ENCODE results near the gene DYRK1B. TPM values are rescaled to one million over a fixed set of nuclear protein-coding genes. Genes with fewer than 3 reads are reported as not detected.
"Not testable (repeated sequence)": the region's sequence is repeated elsewhere in the genome, so short reads cannot be mapped to it uniquely, and the experiment has no call there.

The DYRK1B gene
- total RNA-seq, 1 donor from 2014 or later, result 35.8 TPM

- no peak for DNase-seq (ENCODE audit: low spot score)
Measured at GRCh38 chr19:39830847-39831246, 3.1 kb downstream of the DYRK1B start.

- no peak for DNase-seq (ENCODE audit: low spot score)
Measured at GRCh38 chr19:39830406-39830805, 3.6 kb downstream of the DYRK1B start.

GRCh38 chr19:39829702-39830275 lies 4.2 kb downstream of the DYRK1B start:
- no peak for DNase-seq (ENCODE audit: low spot score)

- DNase-seq (ENCODE audit: low spot score), result no peak
Measured at GRCh38 chr19:39828654-39829032, 5.3 kb downstream of the DYRK1B start.

GRCh38 chr19:39828015-39828653 lies 5.8 kb downstream of the DYRK1B start:
- no peak for DNase-seq (ENCODE audit: low spot score)

- no peak for DNase-seq (ENCODE audit: low spot score)
Measured at GRCh38 chr19:39827216-39827615, 6.7 kb downstream of the DYRK1B start.

- no peak for DNase-seq (ENCODE audit: low spot score)
Measured at GRCh38 chr19:39826311-39826945, 7.5 kb downstream of the DYRK1B start.

- DNase-seq (ENCODE audit: low spot score), result no peak
Measured at GRCh38 chr19:39825531-39826076, 8.4 kb downstream of the DYRK1B start.

- DNase-seq (ENCODE audit: low spot score), result no peak
Measured at GRCh38 chr19:39825093-39825463, 8.9 kb downstream of the DYRK1B start.

- DNase-seq (ENCODE audit: low spot score), result peak; percentile 93
Measured at GRCh38 chr19:39824143-39825092, 9.5 kb downstream of the DYRK1B start.

GRCh38 chr19:39823686-39824085 lies 10.3 kb downstream of the DYRK1B start:
- DNase-seq (ENCODE audit: low spot score), result no peak

GRCh38 chr19:39820696-39821095 lies 13.3 kb downstream of the DYRK1B start:
- no peak for DNase-seq (ENCODE audit: low spot score)

- DNase-seq (ENCODE audit: low spot score), result no peak
Measured at GRCh38 chr19:39819786-39820185, 14.2 kb downstream of the DYRK1B start.

- DNase-seq (ENCODE audit: low spot score), result no peak
Measured at GRCh38 chr19:39818626-39819097, 15.3 kb downstream of the DYRK1B start.

- DNase-seq (ENCODE audit: low spot score), result no peak
Measured at GRCh38 chr19:39817888-39818561, 15.9 kb downstream of the DYRK1B start.

GRCh38 chr19:39816287-39817048 lies 17.5 kb downstream of the DYRK1B start:
- no peak for DNase-seq (ENCODE audit: low spot score)

GRCh38 chr19:39814595-39814994 lies 19.4 kb downstream of the DYRK1B start:
- no peak for DNase-seq (ENCODE audit: low spot score)

GRCh38 chr19:39814111-39814510 lies 19.9 kb downstream of the DYRK1B start:
- DNase-seq (ENCODE audit: low spot score), result not testable (repeated sequence)

- no peak for DNase-seq (ENCODE audit: low spot score)
Measured at GRCh38 chr19:39813264-39813993, 20.5 kb downstream of the DYRK1B start.

GRCh38 chr19:39811064-39811463 lies 22.9 kb downstream of the DYRK1B start:
- no peak for DNase-seq (ENCODE audit: low spot score)
